Prostate gland (tissue), 2 donors: ENCODE measurements around the gene INPP5A. TPM values are rescaled to one million over a fixed set of nuclear protein-coding genes. Genes with fewer than 3 reads are reported as not detected.

Experiments
- DNase-seq: peaks from one replicate; pipeline ENCODE4 v3.0.0-alpha.2; 2019; ENCODE audit warnings: low spot score
- H3K27ac ChIP-seq, 2 donors: fragments of 200-600 bp; sonication (generic); 2 replicates each; pipeline ENCODE4 v1.5.1; 2017 to 2019
- H3K27me3 ChIP-seq: fragments of 200-600 bp; sonication (generic); replicated peaks from 2 replicates; pipeline ENCODE4 v1.5.1; 2019; ENCODE audit not compliant: insufficient read depth
- H3K36me3 ChIP-seq, 2 donors: fragments of 200-600 bp; sonication (generic); 1 replicate in 1 of 2; 2 replicates in 1 of 2; pipeline versions ENCODE4 v1.5.1 to v1.8.1; 2017 to 2019
- H3K4me1 ChIP-seq: fragments of 200-600 bp; sonication (generic); replicated peaks from 2 replicates; pipeline ENCODE4 v1.5.1; 2019
- H3K4me3 ChIP-seq, 2 donors: fragments of 200-600 bp; sonication (generic); 2 replicates each; pipeline ENCODE4 v1.5.1; 2017 to 2019
- H3K9me3 ChIP-seq: fragments of 200-600 bp; sonication (generic); 2 replicates; pipeline ENCODE4 v1.5.1; 2017
- CTCF ChIP-seq, 4 experiments: fragments of 200-600 bp in 2 of 4; fragments of 450-650 bp in 2 of 4; sonication (generic) in 2 of 4; IDR thresholded peaks; 1 replicate in 3 of 4; 2 replicates in 1 of 4; pipeline ENCODE4 v1.5.1; 2016 to 2019; ENCODE audit warnings: antibody characterized with exemption in 4 of 4, mild to moderate bottlenecking in 2 of 4, moderate library complexity in 2 of 4
- POLR2A ChIP-seq: fragments of 450-650 bp; IDR thresholded peaks from one replicate; pipeline ENCODE4 v1.6.1; 2016; ENCODE audit warnings: antibody characterized with exemption, mild to moderate bottlenecking
- POLR2AphosphoS5 ChIP-seq: sonication (generic); formaldehyde crosslinking; IDR thresholded peaks from one replicate; pipeline ENCODE4 v1.6.1; 2017; ENCODE audit warnings: antibody characterized with exemption
- WGBS: methylation state at CpG from one replicate; pipeline ENCODE4 v1.1.5; 2018; 5-methylcytosine and 5-hydroxymethylcytosine counted together
- intact Hi-C: fragments of 100-400 bp; cut with DNase I; formaldehyde crosslinking; loops from one replicate; pipeline ENCODE4 v1.14.2; 2022
- total RNA-seq, 2 donors: library from RNA; depleted of rRNA; stranded (reverse); fragments of >200 nt; gene quantifications; one replicate each; pipeline ENCODE4 v1.1.0, GENCODE V29; 2016

Gene INPP5A
- total RNA-seq, 2 donors from 2014 or later, result 49.5 to 83.3 TPM

- no peaks in the 10 kb centered on the region for H3K9me3 ChIP-seq
- TF ChIP-seq POLR2AphosphoS5 (no peak), POLR2A (no peak), CTCF (IDR thresholded peaks at IDR 0.05) (no peak)
- 90% methylated on average over 33 of the region's 33 CpGs for WGBS
- no peak overlapping the region for H3K4me3 ChIP-seq
- DNase-seq, result no peak
- H3K36me3 ChIP-seq, result no peaks in the 10 kb centered on the region
- H3K4me1 ChIP-seq, result peaks cover 8% of the 10 kb centered on the region
- intact Hi-C loops, result no loop called here
- no peak overlapping the region for H3K27ac ChIP-seq
- no peaks in the 10 kb centered on the region for H3K27me3 ChIP-seq
Measured at GRCh38 chr10:132557696-132558515, 20.3 kb downstream of the INPP5A start.

GRCh38 chr10:132558516-132559413 lies 21.2 kb downstream of the INPP5A start:
- Histone ChIP-seq H3K27ac (no peak overlapping the region), H3K27me3 (no peaks in the 10 kb centered on the region), H3K36me3 (no peaks in the 10 kb centered on the region), H3K9me3 (no peaks in the 10 kb centered on the region), H3K4me1 (peaks cover 8% of the 10 kb centered on the region), H3K4me3 (no peak overlapping the region)
- TF ChIP-seq POLR2A (no peak), CTCF (IDR thresholded peaks at IDR 0.05) (no peak), POLR2AphosphoS5 (no peak)
- DNase-seq, result no peak
- intact Hi-C loops, result no loop called here
- WGBS, result 89% methylated on average over 32 of the region's 32 CpGs

- no peak for DNase-seq
- H3K27ac ChIP-seq, result no peak overlapping the region
- intact Hi-C loops, result no loop called here
- no peak overlapping the region for H3K4me3 ChIP-seq
- no peak for TF ChIP-seq POLR2A
- TF ChIP-seq CTCF (IDR thresholded peaks at IDR 0.05), result no peak
- TF ChIP-seq POLR2AphosphoS5, result no peak
- no peaks in the 10 kb centered on the region for H3K36me3 ChIP-seq
- no peaks in the 10 kb centered on the region for H3K27me3 ChIP-seq
- WGBS, result 96% methylated on average over 11 of the region's 11 CpGs
- H3K4me1 ChIP-seq, result peaks cover 8% of the 10 kb centered on the region
- H3K9me3 ChIP-seq, result no peaks in the 10 kb centered on the region
Measured at GRCh38 chr10:132559538-132559937, 22.0 kb downstream of the INPP5A start.

- peaks cover 8% of the 10 kb centered on the region for H3K4me1 ChIP-seq
- H3K9me3 ChIP-seq, result no peaks in the 10 kb centered on the region
- H3K36me3 ChIP-seq, result no peaks in the 10 kb centered on the region
- no peak for DNase-seq
- intact Hi-C loops, result no loop called here
- 48% methylated on average over 10 of the region's 10 CpGs for WGBS
- H3K4me3 ChIP-seq, result no peak overlapping the region
- no peak for TF ChIP-seq POLR2AphosphoS5
- no peak for TF ChIP-seq CTCF (IDR thresholded peaks at IDR 0.05)
- H3K27me3 ChIP-seq, result no peaks in the 10 kb centered on the region
- H3K27ac ChIP-seq, result no peak overlapping the region
Measured at GRCh38 chr10:132560241-132560731, 22.7 kb downstream of the INPP5A start.
